Prostate gland (tissue), 2 donors: Measurements from ENCODE around the gene STMND1.

Experiments used
- CTCF ChIP-seq, 4 experiments: fragments of 200-600 bp in 2 of 4; fragments of 450-650 bp in 2 of 4; sonication (generic) in 2 of 4; IDR thresholded peaks; 1 replicate in 3 of 4; 2 replicates in 1 of 4; pipeline ENCODE4 v1.5.1; 2016 to 2019; ENCODE audit warnings: antibody characterized with exemption in 4 of 4, mild to moderate bottlenecking in 2 of 4, moderate library complexity in 2 of 4
- POLR2A ChIP-seq: fragments of 450-650 bp; IDR thresholded peaks from one replicate; pipeline ENCODE4 v1.6.1; 2016; ENCODE audit warnings: antibody characterized with exemption, mild to moderate bottlenecking

DNA sequence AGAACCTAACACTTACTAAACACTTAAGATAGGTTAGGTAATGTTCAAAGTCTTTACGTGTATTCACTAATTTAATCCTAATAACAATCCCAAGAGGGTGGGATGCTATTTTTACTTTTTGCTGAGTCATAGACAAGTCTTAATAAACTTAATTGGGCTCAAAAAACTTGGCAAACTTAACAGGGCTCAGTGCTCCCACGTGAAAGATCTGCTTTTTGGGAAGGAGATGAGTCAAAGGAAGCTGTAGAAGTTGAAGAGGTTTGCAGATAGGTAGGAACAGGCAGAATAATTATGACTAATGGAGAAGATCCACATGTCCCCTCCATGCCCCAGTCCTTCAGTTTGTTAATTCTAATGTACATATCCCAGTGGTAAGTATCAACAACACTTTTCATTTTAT lies 44.5 kb upstream of the STMND1 start:
- TF ChIP-seq CTCF (IDR thresholded peaks at IDR 0.05) (no peak), POLR2A (no peak)
